KMS-11 (cell line): ENCODE data around the gene NKAIN4.

Experiments used
- H2AFZ ChIP-seq: fragments of 200-600 bp; sonication (generic); 2 replicates; pipeline ENCODE4 v1.6.1; 2016; ENCODE audit warnings: antibody characterized with exemption, mixed run types, low read depth
- H3K27ac ChIP-seq: fragments of 200-600 bp; sonication (generic); 2 replicates; pipeline ENCODE4 v1.6.1; 2016; ENCODE audit warnings: mild to moderate bottlenecking, mixed run types
- H3K27me3 ChIP-seq: fragments of 200-600 bp; sonication (generic); 2 replicates; pipeline ENCODE4 v1.6.1; 2017; ENCODE audit warnings: mild to moderate bottlenecking, low read depth, mixed run types, moderate library complexity; ENCODE audit not compliant: insufficient read depth
- H3K36me3 ChIP-seq: fragments of 200-600 bp; sonication (generic); 2 replicates; pipeline ENCODE4 v1.6.1; 2017; ENCODE audit warnings: mild to moderate bottlenecking, mixed run types; ENCODE audit not compliant: insufficient read depth
- H3K4me1 ChIP-seq: fragments of 200-600 bp; sonication (generic); 2 replicates; pipeline ENCODE4 v1.6.1; 2016; ENCODE audit warnings: mild to moderate bottlenecking, low read depth, mixed run types; ENCODE audit not compliant: poor library complexity, severe bottlenecking
- H3K4me2 ChIP-seq: fragments of 200-600 bp; sonication (generic); 2 replicates; pipeline ENCODE4 v1.7.0; 2016; ENCODE audit warnings: mild to moderate bottlenecking, mixed run types
- H3K4me3 ChIP-seq: fragments of 200-600 bp; sonication (generic); IDR thresholded peaks from 2 replicates; pipeline ENCODE4 v1.6.1; 2017; ENCODE audit warnings: low read depth, low read length, mixed read lengths; ENCODE audit not compliant: insufficient read depth
- H3K79me2 ChIP-seq: fragments of 200-600 bp; sonication (generic); 2 replicates; pipeline ENCODE4 v1.6.1; 2016; ENCODE audit warnings: low read depth, mixed run types; ENCODE audit not compliant: insufficient read depth
- H3K9ac ChIP-seq: fragments of 200-600 bp; sonication (generic); 2 replicates; pipeline ENCODE4 v1.6.1; 2016; ENCODE audit warnings: mild to moderate bottlenecking, mixed run types
- H4K20me1 ChIP-seq: fragments of 200-600 bp; sonication (generic); 2 replicates; pipeline ENCODE4 v1.6.1; 2016; ENCODE audit warnings: mild to moderate bottlenecking, mixed run types; ENCODE audit not compliant: insufficient read depth
- TF ChIP-seq, protein P1 (sequence below): fragments of 200-600 bp; sonication (generic); conservative IDR thresholded peaks from 2 replicates; pipeline ENCODE4 v1.6.1; 2017; ENCODE audit warnings: low read depth, mild to moderate bottlenecking, antibody characterized with exemption, low read length, moderate library complexity, mixed read lengths

Gene NKAIN4

GRCh38 chr20:63212393-63212730 is 41.9 kb downstream of the NKAIN4 start:
- Histone ChIP-seq H4K20me1 (peaks cover 15% of the 10 kb centered on the region), H3K36me3 (peaks cover 23% of the 10 kb centered on the region), H3K4me3 (no peak overlapping the region), H2AFZ (no peak overlapping the region), H3K27ac (no peak overlapping the region), H3K27me3 (no peaks in the 10 kb centered on the region; the same call in 1 of the 2 replicates), H3K79me2 (peaks cover 82% of the 10 kb centered on the region), H3K4me1 (peaks cover 68% of the 10 kb centered on the region), H3K9ac (no peak overlapping the region), H3K4me2 (no peak overlapping the region)
- TF ChIP-seq, protein P1, sequence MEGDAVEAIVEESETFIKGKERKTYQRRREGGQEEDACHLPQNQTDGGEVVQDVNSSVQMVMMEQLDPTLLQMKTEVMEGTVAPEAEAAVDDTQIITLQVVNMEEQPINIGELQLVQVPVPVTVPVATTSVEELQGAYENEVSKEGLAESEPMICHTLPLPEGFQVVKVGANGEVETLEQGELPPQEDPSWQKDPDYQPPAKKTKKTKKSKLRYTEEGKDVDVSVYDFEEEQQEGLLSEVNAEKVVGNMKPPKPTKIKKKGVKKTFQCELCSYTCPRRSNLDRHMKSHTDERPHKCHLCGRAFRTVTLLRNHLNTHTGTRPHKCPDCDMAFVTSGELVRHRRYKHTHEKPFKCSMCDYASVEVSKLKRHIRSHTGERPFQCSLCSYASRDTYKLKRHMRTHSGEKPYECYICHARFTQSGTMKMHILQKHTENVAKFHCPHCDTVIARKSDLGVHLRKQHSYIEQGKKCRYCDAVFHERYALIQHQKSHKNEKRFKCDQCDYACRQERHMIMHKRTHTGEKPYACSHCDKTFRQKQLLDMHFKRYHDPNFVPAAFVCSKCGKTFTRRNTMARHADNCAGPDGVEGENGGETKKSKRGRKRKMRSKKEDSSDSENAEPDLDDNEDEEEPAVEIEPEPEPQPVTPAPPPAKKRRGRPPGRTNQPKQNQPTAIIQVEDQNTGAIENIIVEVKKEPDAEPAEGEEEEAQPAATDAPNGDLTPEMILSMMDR, result no peak

- Histone ChIP-seq H3K9ac (no peak overlapping the region), H2AFZ (no peak overlapping the region), H3K79me2 (peaks cover 94% of the 10 kb centered on the region), H4K20me1 (peaks cover 15% of the 10 kb centered on the region), H3K27ac (no peak overlapping the region), H3K4me3 (no peak overlapping the region), H3K27me3 (no peaks in the 10 kb centered on the region), H3K36me3 (peaks cover 23% of the 10 kb centered on the region), H3K4me2 (0 out of 2 replicates have a peak overlapping the region, but pooled peaks have one; percentile 9), H3K4me1 (peaks cover 62% of the 10 kb centered on the region)
- TF ChIP-seq, protein P1, result no peak
Observed at GRCh38 chr20:63210011-63210605, 44.2 kb downstream of the NKAIN4 start.

DNA sequence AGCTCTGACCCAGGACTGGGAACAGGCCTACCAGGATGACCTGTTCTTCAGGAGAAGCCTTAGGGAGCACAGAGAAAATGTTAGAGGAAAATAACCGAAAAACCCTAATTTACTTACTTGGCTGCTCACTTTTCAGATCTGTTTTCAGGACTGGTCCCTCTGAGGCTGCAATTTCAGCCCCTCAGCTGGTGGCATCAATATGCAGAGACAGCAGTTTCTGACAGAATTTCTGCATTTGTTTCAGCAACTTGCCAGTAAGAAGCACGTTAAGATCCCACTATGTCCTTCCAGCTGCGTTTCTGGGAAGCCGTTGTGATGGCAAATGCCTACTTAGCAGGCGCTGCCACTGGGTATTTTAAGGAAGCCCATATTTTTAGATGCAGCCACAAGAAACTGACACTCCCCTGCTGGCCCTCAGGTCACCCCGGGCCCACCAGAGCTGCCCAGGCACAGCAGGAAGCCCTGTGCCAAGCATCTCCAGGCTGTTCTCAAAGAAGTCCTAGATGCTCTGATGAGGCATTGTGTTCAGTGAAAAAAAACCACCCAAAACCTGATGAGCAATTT is 45.8 kb downstream of the NKAIN4 start:
- TF ChIP-seq, protein P1, result no peak
- Histone ChIP-seq H3K9ac (no peak overlapping the region), H3K27me3 (no peaks in the 10 kb centered on the region), H2AFZ (no peak overlapping the region), H3K79me2 (peaks cover 94% of the 10 kb centered on the region), H3K4me3 (no peak overlapping the region), H4K20me1 (peaks cover 15% of the 10 kb centered on the region), H3K27ac (no peak overlapping the region), H3K36me3 (peaks cover 29% of the 10 kb centered on the region), H3K4me2 (peak overlapping the region; percentile 9; the same call in 1 of the 2 replicates), H3K4me1 (peaks cover 46% of the 10 kb centered on the region)

DNA sequence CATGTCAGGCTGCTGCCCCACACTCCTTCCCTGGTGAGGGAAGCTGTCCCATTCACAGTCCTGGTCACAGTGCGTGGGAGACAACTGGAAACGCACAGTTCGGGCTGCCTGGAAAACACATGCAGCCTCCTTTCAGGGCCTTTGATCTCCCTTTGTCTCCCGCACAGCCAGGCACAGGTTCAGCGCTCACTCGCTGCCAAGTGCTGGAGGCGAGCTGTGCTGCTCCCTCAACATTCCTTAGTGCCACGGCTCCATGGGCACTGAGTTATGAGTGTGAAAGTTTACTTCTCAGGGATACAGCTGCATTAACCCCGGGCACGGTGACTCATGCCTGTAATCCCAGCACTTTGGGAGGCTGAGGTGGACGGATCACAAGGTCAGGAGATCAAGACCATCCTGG is 47.4 kb downstream of the NKAIN4 start:
- H3K36me3 ChIP-seq, result peaks cover 38% of the 10 kb centered on the region
- no peak overlapping the region for H3K27ac ChIP-seq

More for the DNA sequence above, 47.4 kb downstream of the NKAIN4 start:
- Histone ChIP-seq H3K9ac (no peak overlapping the region), H3K4me1 (peaks cover 35% of the 10 kb centered on the region), H4K20me1 (peaks cover 15% of the 10 kb centered on the region), H3K27me3 (no peaks in the 10 kb centered on the region), H3K4me2 (no peak overlapping the region), H3K4me3 (no peak overlapping the region), H2AFZ (no peak overlapping the region), H3K79me2 (peaks cover 83% of the 10 kb centered on the region)
- TF ChIP-seq, protein P1, result no peak
